SK-N-SH (cell line): Measurements from ENCODE around the gene ITGB5. TPM values are rescaled to one million over a fixed set of nuclear protein-coding genes. Genes with fewer than 3 reads are reported as not detected.

Experiments
- CTCF ChIA-PET: fragments of 300-600, 350-600 bp; formaldehyde crosslinking; extraction: SDS; loops from one replicate; lab custom pipeline; 2021; lab: Yijun Ruan, JAX
- POLR2A ChIA-PET: fragments of 350-600 bp; sonication (Branson Sonifier 250); formaldehyde crosslinking; extraction: SDS; loops from one replicate; lab custom pipeline; 2020; ENCODE audit warnings: antibody characterized with exemption, inconsistent platforms; lab: Yijun Ruan, JAX
- DNase-seq: peaks from one replicate; pipeline ENCODE4 v3.0.0; 2012
- H2AFZ ChIP-seq: fragments of 200-600 bp; sonication (generic); 2 replicates; pipeline ENCODE4 v1.8.1; 2016; ENCODE audit warnings: antibody characterized with exemption, mild to moderate bottlenecking, low read depth
- H3F3A ChIP-seq: fragments of 200-600 bp; sonication (generic); replicated peaks from 2 replicates; pipeline ENCODE3; 2016; ENCODE audit warnings: antibody characterized with exemption, mild to moderate bottlenecking; ENCODE audit not compliant: insufficient read depth
- H3K27ac ChIP-seq, 2 experiments: fragments of 200-500 bp in 1 of 2; fragments of 200-600 bp in 1 of 2; sonication (Bioruptor generic) in 1 of 2; sonication (generic), shearing (Covaris generic) in 1 of 2; 2 replicates each; pipeline versions ENCODE4 v1.5.1 to v1.6.1; 2014 to 2016; ENCODE audit warnings: low read depth in 2 of 2, inconsistent platforms in 1 of 2, low read length in 1 of 2, mild to moderate bottlenecking in 1 of 2, mixed read lengths in 1 of 2
- H3K27me3 ChIP-seq: fragments of 200-600 bp; sonication (generic), shearing (Covaris generic); 2 replicates; pipeline ENCODE4 v1.6.1; 2016; ENCODE audit warnings: mixed run types; ENCODE audit not compliant: insufficient read depth
- H3K36me3 ChIP-seq, 2 experiments: fragments of 200-500 bp in 1 of 2; fragments of 200-600 bp in 1 of 2; sonication (Bioruptor generic) in 1 of 2; sonication (generic) in 1 of 2; replicated peaks in 1 of 2; 2 replicates each; pipeline versions ENCODE3 to v1.5.1; 2014 to 2016; ENCODE audit warnings: low read length in 1 of 2, mild to moderate bottlenecking in 1 of 2; ENCODE audit not compliant: insufficient read depth in 2 of 2, control insufficient read depth in 1 of 2
- H3K4me1 ChIP-seq, 2 experiments: fragments of 200-500 bp in 1 of 2; fragments of 200-600 bp in 1 of 2; sonication (Bioruptor generic) in 1 of 2; sonication (generic), shearing (Covaris generic) in 1 of 2; 2 replicates each; pipeline versions ENCODE4 v1.5.1 to v1.6.1; 2014 to 2016; ENCODE audit warnings: low read depth in 1 of 2, low read length in 1 of 2, mixed run types in 1 of 2; ENCODE audit not compliant: insufficient read depth in 2 of 2, control insufficient read depth in 1 of 2
- H3K4me2 ChIP-seq: fragments of 200-600 bp; sonication (generic), shearing (Covaris generic); 2 replicates; pipeline ENCODE4 v1.6.1; 2017; ENCODE audit warnings: mixed run types
- H3K4me3 ChIP-seq, 2 experiments: fragments of 200-500 bp in 1 of 2; fragments of 200-600 bp in 1 of 2; sonication (Bioruptor generic) in 1 of 2; sonication (generic), shearing (Covaris generic) in 1 of 2; 2 replicates each; pipeline versions ENCODE4 v1.5.1 to v1.8.1; 2014 to 2016; ENCODE audit warnings: low read depth in 2 of 2, inconsistent platforms in 1 of 2, low read length in 1 of 2, mild to moderate bottlenecking in 1 of 2, mixed read lengths in 1 of 2, moderate library complexity in 1 of 2
- H3K79me2 ChIP-seq: fragments of 200-600 bp; sonication (generic); 2 replicates; pipeline ENCODE4 v1.8.1; 2017; ENCODE audit warnings: mild to moderate bottlenecking; ENCODE audit not compliant: insufficient read depth
- H3K9ac ChIP-seq: fragments of 200-600 bp; sonication (generic); 2 replicates; pipeline ENCODE4 v1.6.1; 2017; ENCODE audit warnings: mixed run types
- H3K9me2 ChIP-seq: fragments of 200-600 bp; sonication (generic); 2 replicates; pipeline ENCODE4 v1.6.1; 2017; ENCODE audit warnings: mixed run types
- H3K9me3 ChIP-seq: fragments of 200-600 bp; sonication (generic); 2 replicates; pipeline ENCODE4 v1.6.1; 2017; ENCODE audit warnings: mixed run types, mild to moderate bottlenecking, moderate library complexity
- H4K20me1 ChIP-seq: fragments of 200-600 bp; sonication (generic); 2 replicates; pipeline ENCODE4 v1.6.1; 2017; ENCODE audit warnings: mild to moderate bottlenecking, mixed run types; ENCODE audit not compliant: insufficient read depth
- CHD2 ChIP-seq: fragments of 150-350 bp; IDR thresholded peaks from 2 replicates; pipeline ENCODE4 v1.6.1; 2018; ENCODE audit warnings: low read length; ENCODE audit not compliant: partially characterized antibody
- CTCF ChIP-seq: fragments of 200-600 bp; sonication (generic); IDR thresholded peaks from 2 replicates; pipeline ENCODE4 v1.6.1; 2017; ENCODE audit warnings: antibody characterized with exemption, mild to moderate bottlenecking, moderate library complexity
- ELF1 ChIP-seq: IDR thresholded peaks from 2 replicates; pipeline ENCODE4 v1.4.0; 2012
- EP300 ChIP-seq, 2 experiments: IDR thresholded peaks; 2 replicates each; pipeline versions ENCODE4 v1.4.0 to v1.6.1; 2012; ENCODE audit warnings: borderline replicate concordance in 1 of 2, low read depth in 1 of 2, low read length in 1 of 2
- FOXM1 ChIP-seq: IDR thresholded peaks from 2 replicates; pipeline ENCODE4 v1.4.0; 2012; ENCODE audit warnings: low read depth, mild to moderate bottlenecking
- JUND ChIP-seq: IDR thresholded peaks from 2 replicates; pipeline ENCODE4 v1.4.0; 2012
- MAX ChIP-seq: IDR thresholded peaks from 2 replicates; pipeline ENCODE4 v1.4.0; 2012; ENCODE audit warnings: low read depth
- MEF2A ChIP-seq: IDR thresholded peaks from 2 replicates; pipeline ENCODE4 v1.4.0; 2012; ENCODE audit warnings: low read depth, borderline replicate concordance
- MXI1 ChIP-seq: IDR thresholded peaks from 2 replicates; pipeline ENCODE4 v1.6.1; 2012; ENCODE audit warnings: mild to moderate bottlenecking, low read depth, low read length, improper control_type of control experiment
- NFIC ChIP-seq: IDR thresholded peaks from 2 replicates; pipeline ENCODE4 v1.4.0; 2012; ENCODE audit warnings: borderline replicate concordance
- NRF1 ChIP-seq: IDR thresholded peaks from 2 replicates; pipeline ENCODE4 v1.6.1; 2012; ENCODE audit warnings: low read depth, mild to moderate bottlenecking, low read length
- RAD21 ChIP-seq: IDR thresholded peaks from 2 replicates; pipeline ENCODE4 v1.6.1; 2012; ENCODE audit warnings: mild to moderate bottlenecking, low read length
- SIN3A ChIP-seq: IDR thresholded peaks from 2 replicates; pipeline ENCODE4 v1.6.1; 2012; ENCODE audit warnings: low read depth, mild to moderate bottlenecking, low read length, moderate library complexity, borderline replicate concordance
- TEAD4 ChIP-seq: IDR thresholded peaks from 2 replicates; pipeline ENCODE4 v1.4.0; 2012; ENCODE audit warnings: mild to moderate bottlenecking, borderline replicate concordance; ENCODE audit not compliant: insufficient read depth
- USF2 ChIP-seq: fragments of 150-350 bp; IDR thresholded peaks from 2 replicates; pipeline ENCODE4 v1.6.1; 2017; ENCODE audit warnings: antibody characterized with exemption, low read length, low read depth, borderline replicate concordance
- WGBS: methylation state at CpG from one replicate; pipeline ENCODE4 v1.1.6; 2017; ENCODE audit warnings: low lambda C conversion rate; 5-methylcytosine and 5-hydroxymethylcytosine counted together
- polyA plus RNA-seq, 3 experiments: library from polyadenylated mRNA; depleted of rRNA; stranded (reverse); fragments of >200 nt; gene quantifications; 2 replicates each; pipeline ENCODE4 v1.2.3, GENCODE V29; 2012
- TF ChIP-seq, protein P1 (sequence below): IDR thresholded peaks from 2 replicates; pipeline ENCODE4 v1.6.1; 2012; ENCODE audit warnings: mild to moderate bottlenecking, low read depth, low read length, moderate library complexity
- TF ChIP-seq, protein P2 (sequence below): fragments of 150-350 bp; IDR thresholded peaks from 2 replicates; pipeline ENCODE4 v1.6.1; 2016; ENCODE audit warnings: mild to moderate bottlenecking, low read depth, low read length
- TF ChIP-seq, protein P3 (sequence below): IDR thresholded peaks from 2 replicates; pipeline ENCODE4; 2012
- TF ChIP-seq, protein P4 (sequence below): IDR thresholded peaks from 2 replicates; pipeline ENCODE4 v1.4.0; 2012; ENCODE audit warnings: low read depth, borderline replicate concordance

The ITGB5 gene
- polyA plus RNA-seq, 1 of the 3 experiments (the other 2 are of a cell fraction) = 481 TPM

- DNase-seq = no peak
- Histone ChIP-seq H3K79me2 (peaks cover 16% of the 10 kb centered on the region; the same call in 1 of the 2 replicates), H3K9ac (no peak overlapping the region), H3K27ac (no peak overlapping the region; a peak in 1 of 4 replicates), H3K27me3 (no peaks in the 10 kb centered on the region), H3K4me2 (no peak overlapping the region), H3F3A (peaks cover 16% of the 10 kb centered on the region), H3K4me3 (no peak overlapping the region), H3K9me2 (no peaks in the 10 kb centered on the region), H3K9me3 (no peaks in the 10 kb centered on the region), H3K36me3 (peaks cover 6 to 11% of the 10 kb centered on the region in 2 experiments), H3K4me1 (peaks cover 33 to 49% of the 10 kb centered on the region in 2 experiments; a peak in 3 of 4 replicates), H2AFZ (no peak overlapping the region), H4K20me1 (no peaks in the 10 kb centered on the region)
- CTCF ChIA-PET = interaction anchor here (0.8 to 12.9 kb wide), 4 partner anchors 27 to 119 kb away, joined by 3 to 114 read pairs (median 3); no protein-coding TSS in a partner anchor
- POLR2A ChIA-PET = interaction anchor here (1.5 kb wide), 1 partner anchor 12 kb away, joined by 3 read pairs; no protein-coding TSS in a partner anchor
- no peak for TF ChIP-seq JUND
- TF ChIP-seq NFIC = no peak
- no peak for TF ChIP-seq MXI1
- no peak for TF ChIP-seq MAX
- no peak for TF ChIP-seq TEAD4
- TF ChIP-seq, protein P1, sequence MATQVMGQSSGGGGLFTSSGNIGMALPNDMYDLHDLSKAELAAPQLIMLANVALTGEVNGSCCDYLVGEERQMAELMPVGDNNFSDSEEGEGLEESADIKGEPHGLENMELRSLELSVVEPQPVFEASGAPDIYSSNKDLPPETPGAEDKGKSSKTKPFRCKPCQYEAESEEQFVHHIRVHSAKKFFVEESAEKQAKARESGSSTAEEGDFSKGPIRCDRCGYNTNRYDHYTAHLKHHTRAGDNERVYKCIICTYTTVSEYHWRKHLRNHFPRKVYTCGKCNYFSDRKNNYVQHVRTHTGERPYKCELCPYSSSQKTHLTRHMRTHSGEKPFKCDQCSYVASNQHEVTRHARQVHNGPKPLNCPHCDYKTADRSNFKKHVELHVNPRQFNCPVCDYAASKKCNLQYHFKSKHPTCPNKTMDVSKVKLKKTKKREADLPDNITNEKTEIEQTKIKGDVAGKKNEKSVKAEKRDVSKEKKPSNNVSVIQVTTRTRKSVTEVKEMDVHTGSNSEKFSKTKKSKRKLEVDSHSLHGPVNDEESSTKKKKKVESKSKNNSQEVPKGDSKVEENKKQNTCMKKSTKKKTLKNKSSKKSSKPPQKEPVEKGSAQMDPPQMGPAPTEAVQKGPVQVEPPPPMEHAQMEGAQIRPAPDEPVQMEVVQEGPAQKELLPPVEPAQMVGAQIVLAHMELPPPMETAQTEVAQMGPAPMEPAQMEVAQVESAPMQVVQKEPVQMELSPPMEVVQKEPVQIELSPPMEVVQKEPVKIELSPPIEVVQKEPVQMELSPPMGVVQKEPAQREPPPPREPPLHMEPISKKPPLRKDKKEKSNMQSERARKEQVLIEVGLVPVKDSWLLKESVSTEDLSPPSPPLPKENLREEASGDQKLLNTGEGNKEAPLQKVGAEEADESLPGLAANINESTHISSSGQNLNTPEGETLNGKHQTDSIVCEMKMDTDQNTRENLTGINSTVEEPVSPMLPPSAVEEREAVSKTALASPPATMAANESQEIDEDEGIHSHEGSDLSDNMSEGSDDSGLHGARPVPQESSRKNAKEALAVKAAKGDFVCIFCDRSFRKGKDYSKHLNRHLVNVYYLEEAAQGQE = no peak
- TF ChIP-seq MEF2A = no peak
- TF ChIP-seq ELF1 = no peak
- TF ChIP-seq, protein P2, sequence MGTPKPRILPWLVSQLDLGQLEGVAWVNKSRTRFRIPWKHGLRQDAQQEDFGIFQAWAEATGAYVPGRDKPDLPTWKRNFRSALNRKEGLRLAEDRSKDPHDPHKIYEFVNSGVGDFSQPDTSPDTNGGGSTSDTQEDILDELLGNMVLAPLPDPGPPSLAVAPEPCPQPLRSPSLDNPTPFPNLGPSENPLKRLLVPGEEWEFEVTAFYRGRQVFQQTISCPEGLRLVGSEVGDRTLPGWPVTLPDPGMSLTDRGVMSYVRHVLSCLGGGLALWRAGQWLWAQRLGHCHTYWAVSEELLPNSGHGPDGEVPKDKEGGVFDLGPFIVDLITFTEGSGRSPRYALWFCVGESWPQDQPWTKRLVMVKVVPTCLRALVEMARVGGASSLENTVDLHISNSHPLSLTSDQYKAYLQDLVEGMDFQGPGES = no peak
- TF ChIP-seq USF2 = no peak
- no peak for TF ChIP-seq SIN3A
- TF ChIP-seq, protein P3, sequence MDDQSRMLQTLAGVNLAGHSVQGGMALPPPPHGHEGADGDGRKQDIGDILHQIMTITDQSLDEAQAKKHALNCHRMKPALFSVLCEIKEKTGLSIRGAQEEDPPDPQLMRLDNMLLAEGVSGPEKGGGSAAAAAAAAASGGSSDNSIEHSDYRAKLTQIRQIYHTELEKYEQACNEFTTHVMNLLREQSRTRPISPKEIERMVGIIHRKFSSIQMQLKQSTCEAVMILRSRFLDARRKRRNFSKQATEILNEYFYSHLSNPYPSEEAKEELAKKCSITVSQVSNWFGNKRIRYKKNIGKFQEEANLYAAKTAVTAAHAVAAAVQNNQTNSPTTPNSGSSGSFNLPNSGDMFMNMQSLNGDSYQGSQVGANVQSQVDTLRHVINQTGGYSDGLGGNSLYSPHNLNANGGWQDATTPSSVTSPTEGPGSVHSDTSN = no peak
- TF ChIP-seq RAD21 = no peak
- no peak for TF ChIP-seq EP300 (IDR thresholded peaks at IDR 0.05; ENCODE audit: borderline replicate concordance in 1 of 2, low read depth in 1 of 2, low read length in 1 of 2)
- TF ChIP-seq CHD2 = no peak
- TF ChIP-seq CTCF = no peak
- TF ChIP-seq FOXM1 = no peak
- no peak for TF ChIP-seq NRF1
- TF ChIP-seq, protein P4, sequence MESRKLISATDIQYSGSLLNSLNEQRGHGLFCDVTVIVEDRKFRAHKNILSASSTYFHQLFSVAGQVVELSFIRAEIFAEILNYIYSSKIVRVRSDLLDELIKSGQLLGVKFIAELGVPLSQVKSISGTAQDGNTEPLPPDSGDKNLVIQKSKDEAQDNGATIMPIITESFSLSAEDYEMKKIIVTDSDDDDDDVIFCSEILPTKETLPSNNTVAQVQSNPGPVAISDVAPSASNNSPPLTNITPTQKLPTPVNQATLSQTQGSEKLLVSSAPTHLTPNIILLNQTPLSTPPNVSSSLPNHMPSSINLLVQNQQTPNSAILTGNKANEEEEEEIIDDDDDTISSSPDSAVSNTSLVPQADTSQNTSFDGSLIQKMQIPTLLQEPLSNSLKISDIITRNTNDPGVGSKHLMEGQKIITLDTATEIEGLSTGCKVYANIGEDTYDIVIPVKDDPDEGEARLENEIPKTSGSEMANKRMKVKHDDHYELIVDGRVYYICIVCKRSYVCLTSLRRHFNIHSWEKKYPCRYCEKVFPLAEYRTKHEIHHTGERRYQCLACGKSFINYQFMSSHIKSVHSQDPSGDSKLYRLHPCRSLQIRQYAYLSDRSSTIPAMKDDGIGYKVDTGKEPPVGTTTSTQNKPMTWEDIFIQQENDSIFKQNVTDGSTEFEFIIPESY = no peak
- WGBS = 95% methylated on average over 4 of the region's 4 CpGs
Measured at GRCh38 chr3:124783696-124784095, 103.5 kb downstream of the ITGB5 start.
